Measurements from ENCODE around the gene FTL. TPM values are rescaled to one million over a fixed set of nuclear protein-coding genes. Genes with fewer than 3 reads are reported as not detected.

Gene FTL
- polyA plus RNA-seq, 10 donors = 520 to 975 (median 659) TPM

DNA sequence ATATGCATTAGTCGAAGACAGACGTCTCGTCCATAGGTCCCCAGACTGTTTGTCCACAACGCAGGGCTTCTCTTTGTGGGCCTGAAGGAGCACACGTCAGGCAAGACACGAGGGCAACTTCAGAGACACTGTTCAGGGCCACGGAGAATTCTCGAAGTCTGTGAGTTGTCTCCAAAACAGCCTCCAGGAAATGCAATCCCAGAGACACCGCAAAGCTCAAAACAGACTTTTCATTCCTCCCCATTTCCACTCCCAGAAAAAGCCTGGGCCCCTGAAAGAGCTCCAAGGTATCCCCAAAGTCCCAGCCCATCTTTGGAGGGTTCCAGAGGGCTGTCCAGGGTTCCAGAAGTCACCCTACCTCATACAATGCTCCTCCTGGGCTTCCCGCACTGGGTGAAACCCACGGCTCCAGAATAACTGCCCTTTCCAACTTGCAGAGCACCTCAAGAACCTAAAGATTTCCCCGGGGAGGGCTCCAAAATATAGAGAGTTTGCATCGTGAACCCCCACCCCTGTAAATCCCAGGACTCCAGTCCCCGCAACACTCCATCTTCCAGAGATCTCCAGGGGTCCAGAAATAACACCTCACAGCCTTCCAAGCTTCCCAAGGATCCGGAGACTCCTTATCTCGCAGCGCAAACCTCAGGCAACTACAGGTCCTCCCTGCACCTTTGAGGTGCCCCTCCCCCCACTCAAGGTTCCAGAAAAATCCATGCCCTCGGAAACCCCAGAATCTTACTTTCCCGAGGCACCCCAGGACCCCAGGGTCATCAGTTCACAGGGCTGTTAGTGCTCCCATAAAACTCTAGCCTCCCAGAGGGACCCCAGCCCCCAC, 687 bp upstream of the FTL start:
- peak in 1 of 3 donors; percentile 67 for DNase-seq

DNA sequence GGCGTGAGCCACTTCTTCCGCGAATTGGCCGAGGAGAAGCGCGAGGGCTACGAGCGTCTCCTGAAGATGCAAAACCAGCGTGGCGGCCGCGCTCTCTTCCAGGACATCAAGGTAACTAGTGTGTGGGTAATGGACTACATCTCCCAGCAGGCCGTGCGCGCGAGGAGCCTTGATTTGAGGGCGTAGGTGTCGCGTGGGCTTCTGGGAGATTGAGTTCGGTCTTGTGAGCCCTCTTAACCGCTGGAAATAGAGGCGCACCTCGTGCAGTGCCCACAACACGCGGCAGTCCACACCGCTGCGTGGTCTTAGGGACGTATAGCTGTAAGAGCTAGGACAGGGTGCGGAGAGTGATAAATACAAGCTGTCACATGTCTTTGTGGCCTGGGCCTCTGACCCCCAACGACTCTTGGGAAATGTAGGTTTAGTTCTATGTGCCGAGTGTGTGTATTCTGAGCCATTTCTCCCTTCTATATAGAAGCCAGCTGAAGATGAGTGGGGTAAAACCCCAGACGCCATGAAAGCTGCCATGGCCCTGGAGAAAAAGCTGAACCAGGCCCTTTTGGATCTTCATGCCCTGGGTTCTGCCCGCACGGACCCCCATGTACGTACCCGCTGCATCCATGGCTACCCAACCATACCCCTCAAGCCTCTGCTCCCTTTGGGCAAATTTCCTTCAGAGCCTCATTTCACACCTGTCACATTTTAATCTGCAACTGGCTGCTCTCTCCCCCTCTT, 864 bp downstream of the FTL start:
- DNase-seq = peak; percentile 80 to 96 (median 89)

DNA sequence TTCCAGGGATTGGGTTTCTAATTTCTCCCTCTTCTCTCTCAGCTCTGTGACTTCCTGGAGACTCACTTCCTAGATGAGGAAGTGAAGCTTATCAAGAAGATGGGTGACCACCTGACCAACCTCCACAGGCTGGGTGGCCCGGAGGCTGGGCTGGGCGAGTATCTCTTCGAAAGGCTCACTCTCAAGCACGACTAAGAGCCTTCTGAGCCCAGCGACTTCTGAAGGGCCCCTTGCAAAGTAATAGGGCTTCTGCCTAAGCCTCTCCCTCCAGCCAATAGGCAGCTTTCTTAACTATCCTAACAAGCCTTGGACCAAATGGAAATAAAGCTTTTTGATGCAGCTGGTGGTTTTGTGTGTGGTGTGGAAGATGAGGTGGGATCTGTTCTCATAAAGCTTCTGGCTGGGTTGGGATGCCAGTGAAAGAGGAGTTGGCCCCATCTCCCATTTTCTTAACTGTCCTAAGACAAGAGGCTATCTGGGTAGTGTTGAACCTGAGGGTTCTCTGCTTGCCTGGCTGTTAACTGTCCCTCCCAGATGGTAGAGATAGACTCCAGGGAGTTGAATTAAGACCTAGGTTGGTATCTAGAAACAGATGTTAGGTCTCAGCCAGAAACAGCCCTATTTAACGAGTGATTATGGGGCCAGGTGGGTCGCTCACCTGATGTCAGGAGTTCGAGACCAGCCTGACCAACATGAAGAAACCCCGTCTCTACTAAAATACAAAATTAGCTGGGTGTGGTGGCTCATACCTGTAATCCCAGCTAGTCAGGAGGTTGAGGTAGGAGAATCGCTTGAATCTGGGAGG, 1.6 kb downstream of the FTL start:
- DNase-seq = no peak

DNA sequence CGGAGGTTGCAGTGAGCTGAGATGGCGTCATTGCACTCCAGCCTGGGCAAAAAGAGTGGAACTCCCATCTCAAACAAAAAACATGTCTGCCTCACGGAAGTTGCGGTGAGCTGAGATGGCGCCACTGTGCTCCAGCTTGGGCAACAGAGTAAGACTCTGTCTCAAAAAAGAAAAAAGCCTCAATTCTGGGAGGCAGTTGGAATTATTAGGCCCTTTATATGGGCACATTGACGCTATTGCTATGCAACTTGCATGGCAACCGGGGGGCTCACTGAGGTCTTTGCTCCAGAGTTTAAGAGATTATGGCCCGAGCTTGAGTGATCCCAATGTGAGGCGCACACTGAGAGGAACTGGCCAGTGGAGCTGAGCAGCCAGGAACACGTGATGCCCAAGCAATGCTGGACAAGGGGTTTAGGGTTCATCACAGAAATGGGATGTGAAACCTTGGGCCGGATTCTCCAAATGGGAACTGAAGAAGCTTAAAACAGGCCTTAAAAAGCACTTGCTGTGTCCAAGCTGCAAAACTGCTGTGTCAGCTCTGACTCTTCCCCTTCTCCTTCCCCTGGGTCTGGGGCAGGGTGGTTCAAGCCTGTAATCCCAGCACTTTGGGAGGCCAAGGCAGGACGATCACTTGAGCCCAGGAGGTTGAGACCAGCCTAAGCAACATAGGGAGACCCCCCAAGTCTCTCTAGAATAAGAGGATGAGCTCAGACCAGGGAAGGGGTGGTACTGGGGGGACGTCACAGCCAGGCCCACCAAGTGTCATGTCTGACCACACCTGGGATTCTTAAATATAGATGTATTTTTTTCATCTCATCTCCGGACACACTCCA, 2.5 kb downstream of the FTL start:
- DNase-seq = peak in 1 of 3 donors; percentile 68

DNA sequence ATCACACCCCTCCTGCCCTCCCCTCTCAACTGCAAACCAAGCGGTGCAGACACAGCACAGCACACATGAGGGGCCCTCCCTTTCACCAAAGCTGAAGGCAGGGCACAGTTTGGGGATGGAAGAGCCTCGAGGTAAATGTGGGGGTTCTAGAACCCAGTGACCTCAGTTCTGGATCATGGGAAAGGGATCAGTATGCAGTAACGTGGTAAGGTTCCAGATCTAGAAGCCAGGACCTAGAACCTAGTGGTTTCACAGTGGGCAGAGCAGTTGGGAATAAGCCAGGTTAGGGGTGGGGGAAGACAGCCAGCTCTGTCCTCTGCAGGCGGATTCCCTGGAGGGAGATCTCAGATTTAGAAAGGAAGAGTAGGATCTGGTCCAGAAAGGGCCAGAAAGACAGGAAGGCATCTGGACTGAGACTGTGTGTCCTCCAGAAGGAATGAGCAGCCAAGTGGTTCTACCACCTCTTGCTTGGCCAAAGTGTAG, 3.1 kb downstream of the FTL start:
- no peak for DNase-seq

DNA sequence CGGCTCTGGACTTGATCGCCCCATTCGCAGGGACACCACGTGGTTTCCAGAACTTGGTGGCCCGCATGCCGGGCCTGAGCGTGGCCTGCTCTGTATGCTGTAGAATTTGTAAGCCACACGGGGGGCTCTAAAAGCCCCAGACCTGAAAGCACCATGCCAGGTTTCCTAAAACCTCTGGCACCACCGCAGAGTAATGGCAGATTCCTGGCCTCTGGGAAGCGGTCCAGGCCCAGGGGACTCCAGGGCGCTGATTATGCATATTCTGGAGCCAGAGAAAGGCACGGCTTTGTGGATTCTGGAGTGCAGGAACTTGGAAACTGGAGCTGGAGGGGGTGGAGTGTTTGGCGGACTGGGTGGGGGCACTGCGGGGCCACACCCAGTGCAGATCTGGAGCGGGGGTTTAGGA, 3.7 kb downstream of the FTL start:
- DNase-seq = no peak

DNA sequence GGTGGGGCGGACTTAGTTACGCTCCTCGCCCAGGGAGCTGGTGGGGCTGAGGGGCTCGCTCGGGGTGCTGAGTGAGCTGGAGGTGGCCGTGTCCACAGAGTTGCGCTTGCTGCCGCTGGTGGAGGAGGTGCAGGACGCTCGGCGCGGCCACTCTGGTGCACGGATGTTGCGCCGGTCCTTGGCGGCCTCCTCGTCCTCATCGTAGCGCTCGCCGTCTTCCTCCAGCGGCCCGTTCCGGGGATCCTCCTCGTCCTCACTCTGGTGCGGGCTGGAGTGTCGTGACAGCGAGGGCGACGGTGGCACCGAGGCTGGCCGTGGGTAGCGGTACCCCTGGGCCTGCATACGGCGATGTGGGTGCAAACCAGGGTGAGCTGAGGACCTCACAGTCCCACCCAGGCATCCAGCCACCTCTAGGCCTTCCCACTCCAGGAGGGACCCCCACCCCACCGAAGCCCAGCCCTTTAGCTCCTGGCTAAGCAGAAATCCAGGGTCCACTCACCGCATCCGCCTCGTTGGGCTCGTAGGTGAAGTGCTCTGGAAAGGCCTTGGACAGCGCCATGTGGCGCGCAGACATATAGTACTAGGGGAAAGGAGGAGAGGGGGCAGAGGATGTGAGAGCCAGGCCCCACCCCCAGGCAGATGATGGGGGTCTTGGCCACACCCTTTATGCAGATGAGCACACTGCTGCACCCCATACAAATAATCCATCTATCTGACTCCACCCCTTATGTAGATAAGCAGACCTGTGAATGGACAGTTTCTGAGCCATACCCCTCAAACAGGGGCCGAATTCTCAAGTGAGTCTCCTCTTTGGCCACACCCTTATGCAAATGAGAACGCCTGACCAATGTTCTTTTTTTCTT, 4.4 kb downstream of the FTL start:
- DNase-seq = no peak

DNA sequence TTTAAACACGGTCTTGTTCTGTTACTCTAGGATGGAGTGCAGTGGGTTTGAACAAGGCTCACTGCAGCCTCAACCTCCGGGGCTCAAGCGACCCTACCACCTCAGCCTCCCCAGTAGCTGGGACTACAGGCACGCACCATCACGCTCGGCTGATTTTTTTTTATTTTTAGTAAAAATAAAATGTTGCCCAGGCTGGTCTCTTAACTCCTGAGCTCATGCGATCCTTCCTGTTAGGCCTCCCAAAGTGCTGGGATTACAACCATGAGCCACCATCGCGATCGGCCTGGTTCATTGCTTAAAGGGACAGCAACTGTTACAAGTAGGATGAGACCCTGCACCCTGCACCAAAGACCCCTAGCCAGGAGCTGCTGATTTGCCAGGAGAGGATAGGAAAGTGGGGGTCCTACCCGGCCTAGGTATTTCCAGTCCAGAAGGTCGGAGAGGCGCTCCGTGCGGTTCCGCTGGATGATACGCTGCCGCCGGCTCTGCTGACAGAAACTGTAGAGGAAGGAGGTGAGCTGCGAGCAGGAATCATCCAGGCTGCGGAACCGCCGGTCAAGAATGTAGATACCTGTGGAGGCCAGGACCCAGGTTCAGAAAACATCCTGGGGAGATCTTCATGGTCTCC, 5.1 kb downstream of the FTL start:
- DNase-seq = no peak

DNA sequence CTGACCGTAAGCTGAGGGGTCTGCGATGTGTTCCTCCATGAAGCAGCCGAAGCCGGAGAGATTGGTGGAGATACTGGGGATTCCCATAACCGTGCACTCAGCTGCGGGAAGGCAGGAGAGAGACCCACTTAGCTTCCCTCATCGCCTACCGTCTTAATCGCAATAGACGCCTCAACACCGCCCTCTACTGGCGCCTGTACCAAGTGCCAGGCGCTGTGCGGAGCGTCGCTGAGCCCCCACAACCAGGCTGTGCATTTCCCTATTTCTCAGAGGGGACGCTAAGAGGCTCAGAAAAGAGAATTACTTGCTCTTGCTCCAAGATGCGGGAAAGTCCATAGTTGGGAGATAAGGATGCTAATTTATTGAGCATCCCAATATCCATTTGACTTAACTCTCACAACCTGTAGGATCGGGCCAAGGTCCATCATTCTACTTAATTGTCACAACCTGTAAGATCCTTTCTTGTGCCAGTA, 5.8 kb downstream of the FTL start:
- DNase-seq = peak; percentile 71 to 91 (median 87)

DNA sequence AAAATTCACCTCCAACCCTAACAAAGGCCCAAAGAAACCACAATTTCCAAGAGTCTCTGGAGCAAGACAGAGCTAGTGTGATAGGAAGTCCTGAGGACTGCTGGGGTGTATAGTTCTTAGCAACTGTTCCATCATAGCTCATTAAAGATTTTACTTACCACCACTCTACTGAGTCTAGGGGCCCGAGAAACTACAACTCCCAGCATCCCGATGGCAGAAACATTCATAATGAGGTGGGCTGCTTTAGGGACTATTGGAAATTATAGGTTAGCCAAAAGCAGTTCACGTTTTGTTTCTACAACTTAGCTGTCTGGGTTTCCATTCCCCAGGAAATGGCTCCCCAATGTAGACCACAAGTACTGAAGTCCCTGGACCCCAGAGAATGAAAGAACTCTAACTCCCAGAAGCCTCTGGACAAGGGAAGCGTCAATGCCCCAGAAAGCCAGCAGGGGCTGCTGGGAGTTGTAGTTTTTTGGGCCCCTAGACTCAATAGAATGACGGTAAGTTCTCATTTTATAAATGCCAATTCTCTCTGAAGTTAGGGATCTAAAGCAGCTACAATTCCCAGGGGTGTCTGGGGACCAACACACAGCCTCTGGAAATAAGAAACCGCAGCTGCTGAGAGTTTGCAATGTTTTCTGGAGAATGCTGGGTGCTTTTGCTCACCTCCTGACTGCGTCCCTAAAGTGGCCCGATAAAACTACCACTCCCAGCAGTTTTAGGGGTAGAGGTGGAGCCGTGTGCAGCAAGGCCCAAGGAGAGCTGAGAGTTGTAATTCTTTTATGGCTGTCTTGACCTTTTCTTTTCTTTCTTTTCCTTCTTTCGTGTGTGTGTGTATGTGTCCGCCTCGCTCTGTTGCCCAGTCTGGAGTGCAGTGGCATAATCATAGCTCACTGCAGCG, 11.1 kb downstream of the FTL start:
- DNase-seq = peak in 1 of 3 donors; percentile 66

DNA sequence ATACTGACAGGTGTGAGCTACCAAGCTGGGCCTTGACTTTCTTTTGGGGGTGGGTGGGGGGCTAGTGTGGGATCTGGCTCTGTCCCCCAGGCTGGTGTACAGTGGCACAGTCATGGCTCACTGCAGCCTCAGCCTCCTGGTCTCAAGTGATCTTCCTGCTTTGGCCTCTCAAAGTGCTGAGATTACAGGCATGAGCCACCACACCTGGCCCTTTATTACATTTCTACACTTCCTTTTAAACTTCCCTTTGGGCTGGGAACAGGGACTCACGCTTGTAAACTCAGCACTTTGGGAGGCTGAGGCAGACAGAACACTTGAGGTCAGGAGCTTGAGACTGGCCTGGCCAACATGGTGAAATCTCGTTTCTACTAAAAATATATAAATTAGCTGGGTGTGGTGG, 12.0 kb downstream of the FTL start:
- no peak for DNase-seq

DNA sequence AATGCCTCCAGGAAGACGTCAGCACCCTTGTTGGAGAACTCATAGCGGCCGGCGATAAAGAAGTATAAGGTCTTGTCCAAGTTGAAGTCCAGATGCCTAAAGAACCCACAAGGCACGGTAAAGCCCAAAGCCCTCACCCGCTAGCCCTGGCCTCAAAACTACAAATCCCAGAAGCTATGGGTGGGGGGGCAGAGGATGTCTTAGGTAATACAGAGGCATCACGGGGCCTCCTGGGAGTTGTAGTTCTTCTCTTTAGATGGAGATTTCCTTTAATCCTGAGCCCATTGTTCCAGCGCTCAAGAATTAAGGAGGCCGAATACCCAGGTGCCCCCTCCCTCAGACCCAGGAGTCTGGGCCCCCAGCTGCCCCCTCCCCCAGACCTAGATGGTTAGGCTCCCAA, 17.2 kb downstream of the FTL start:
- DNase-seq = no peak

DNA sequence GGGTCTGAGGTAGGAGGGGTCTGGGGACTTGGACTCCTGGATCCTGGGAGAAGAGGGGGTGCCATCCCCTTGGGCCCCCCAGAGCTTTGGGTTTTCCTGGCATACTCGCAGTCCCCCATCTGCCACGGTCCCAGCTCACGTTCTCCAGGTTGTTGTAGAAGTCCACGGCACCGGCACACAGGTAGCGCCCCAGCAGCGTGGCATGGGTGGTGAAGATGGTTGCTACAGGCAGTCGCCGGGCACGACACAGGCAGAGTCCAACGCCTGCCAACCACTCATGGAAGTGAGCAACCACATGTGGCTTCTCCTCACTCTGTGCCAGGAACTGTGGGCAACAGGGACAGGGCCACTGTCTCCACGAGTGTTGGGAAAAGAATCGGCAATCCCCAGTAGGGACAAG, 20.6 kb downstream of the FTL start:
- no peak for DNase-seq

DNA sequence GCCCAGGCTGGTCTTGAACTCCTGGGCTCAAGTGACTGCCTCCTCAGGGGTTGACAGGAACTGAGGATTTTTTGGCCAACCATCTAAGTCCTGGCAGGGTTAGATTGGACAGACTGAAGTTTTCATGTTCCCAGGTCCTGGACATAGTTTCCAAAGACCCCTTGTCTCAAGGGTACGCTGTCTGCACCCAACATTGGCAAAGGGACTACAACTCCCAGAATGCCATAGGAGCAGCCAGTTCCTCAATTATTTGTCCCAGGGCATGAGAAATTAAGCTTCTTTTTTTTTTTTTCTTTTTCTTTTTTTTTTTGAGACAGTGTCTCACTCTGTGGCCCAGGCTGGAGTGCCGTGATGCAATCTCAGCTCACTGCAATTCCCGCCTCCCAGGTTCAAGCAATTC, 21.1 kb downstream of the FTL start:
- DNase-seq = no peak

DNA sequence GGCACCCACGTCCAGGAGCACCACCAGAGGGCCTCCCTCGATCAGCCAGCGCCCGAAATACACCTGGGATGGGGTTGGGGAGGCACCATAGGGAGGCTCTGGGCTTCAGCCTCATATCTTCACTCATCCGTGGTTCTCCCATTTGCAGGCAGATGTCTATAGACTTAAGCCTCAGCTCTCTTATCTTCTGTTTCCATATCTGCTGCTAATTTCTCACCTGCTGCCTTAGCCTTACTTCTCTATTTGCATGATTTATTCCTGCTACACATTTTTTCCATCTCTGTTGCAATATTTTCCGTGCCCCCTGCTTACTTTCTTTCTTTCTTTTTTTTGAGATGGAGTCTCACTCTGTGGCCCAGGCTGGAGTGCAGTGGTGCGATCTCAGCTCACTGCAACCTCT, 22.2 kb downstream of the FTL start:
- DNase-seq = no peak

DNA sequence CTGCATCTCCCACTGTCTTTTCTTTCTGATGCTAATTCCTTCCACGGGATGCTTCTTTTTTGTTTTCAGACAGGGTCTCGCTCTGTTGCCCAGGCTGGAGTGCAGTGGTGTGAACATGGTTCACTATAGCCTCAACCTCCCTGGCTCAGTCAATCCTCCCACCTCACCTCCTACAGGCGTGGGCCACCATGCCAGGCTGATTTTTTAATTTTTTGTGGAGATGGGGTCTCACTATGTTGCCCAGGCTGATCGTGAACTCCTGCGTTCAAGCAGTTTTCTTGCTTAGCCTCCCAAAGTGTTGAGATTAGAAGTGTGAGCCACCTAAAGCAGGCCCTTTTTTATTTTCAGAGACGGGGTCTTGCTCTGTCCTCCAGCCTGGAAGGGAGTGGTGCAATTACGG, 23.2 kb downstream of the FTL start:
- DNase-seq = no peak

DNA sequence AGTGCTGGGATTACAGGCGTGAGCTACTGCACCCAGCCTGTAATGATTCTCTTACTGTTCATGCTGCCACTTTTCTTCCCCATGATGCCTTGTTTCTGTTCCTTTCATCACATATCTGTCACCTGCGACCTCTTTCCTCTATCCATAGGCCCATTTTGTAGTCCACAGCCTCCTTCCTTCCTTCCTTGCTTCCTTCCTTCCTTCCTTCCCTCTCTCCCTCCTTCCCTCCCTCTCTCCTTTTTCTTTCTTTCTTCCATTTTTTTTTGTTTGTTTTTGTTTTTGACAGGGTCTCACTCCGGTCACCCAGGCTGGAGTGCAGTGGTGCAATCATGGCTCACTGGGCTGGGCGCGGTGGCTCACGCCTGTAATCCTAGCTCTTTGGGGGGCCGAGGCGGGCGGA, 23.8 kb downstream of the FTL start:
- DNase-seq = no peak

DNA sequence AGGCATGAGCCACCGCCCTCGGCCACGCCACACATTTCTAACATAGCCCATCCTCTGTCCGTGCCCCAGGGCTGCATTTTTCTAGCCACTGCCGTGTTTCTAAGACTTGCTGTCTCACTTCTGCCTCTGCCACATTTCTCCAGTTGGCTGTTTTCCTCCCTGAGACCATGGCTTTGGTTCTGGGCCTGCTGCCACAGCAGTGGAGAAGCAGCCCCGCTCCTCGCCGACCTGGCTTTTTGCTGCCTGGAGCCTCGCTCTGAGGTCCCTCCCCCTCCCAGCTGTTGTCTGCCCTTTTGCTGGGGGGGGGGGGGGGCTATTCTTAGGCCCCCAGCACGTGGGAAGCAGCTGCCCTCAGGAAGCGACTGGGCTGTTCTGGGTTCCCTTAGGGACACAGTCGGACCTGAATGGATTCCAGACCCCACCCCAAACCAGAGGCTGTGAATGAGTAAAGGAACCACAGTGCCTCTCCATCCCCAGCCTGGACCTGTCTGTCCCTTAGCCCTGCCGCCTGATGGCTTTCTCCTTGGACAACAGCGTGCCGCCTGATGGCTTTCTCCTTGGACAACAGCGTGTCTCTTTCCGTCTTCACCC, 24.7 kb downstream of the FTL start:
- peak; percentile 52 to 61 (median 60) for DNase-seq
